Epithelial cell of proximal tubule (primary cell): ENCODE results near the gene OR5L1. TPM values are rescaled to one million over a fixed set of nuclear protein-coding genes. Genes with fewer than 3 reads are reported as not detected.

ENCODE experiments used
- DNase-seq: peaks from one replicate; pipeline ENCODE4 v3.0.0-alpha.2; 2011; ENCODE audit warnings: low read depth
- H3K4me3 ChIP-seq: 2 replicates; pipeline ENCODE4 v1.5.1; 2011; ENCODE audit warnings: low read depth, mild to moderate bottlenecking, low read length
- CTCF ChIP-seq: conservative IDR thresholded peaks from 2 replicates; pipeline ENCODE4 v1.5.1; 2012; ENCODE audit warnings: low read depth, mild to moderate bottlenecking, low read length
- total RNA-seq: library from RNA; depleted of rRNA; stranded (reverse); fragments of >200 nt; gene quantifications from 2 replicates; pipeline ENCODE4 v1.2.3, GENCODE V29; 2015

OR5L1 gene
- total RNA-seq, 1 donor from 2014 or later: not detected

GRCh38 chr11:55826919-55827318 lies 15.8 kb downstream of the OR5L1 start, which contains the start of gene OR5L2:
TSS of gene OR5L2 (plus strand) at chr11:55827219. CDS start at chr11:55827219, 0 bp downstream.
- no peak for DNase-seq
- no peak for TF ChIP-seq CTCF
- H3K4me3 ChIP-seq: no peak within 1 kb of the TSS

GRCh38 chr11:55838452-55838851 lies 27.3 kb downstream of the OR5L1 start, which contains the start of gene OR5D16:
TSS of gene OR5D16 (plus strand) at chr11:55838752. CDS start at chr11:55838752, 0 bp downstream.
- DNase-seq: no peak
- no peak for TF ChIP-seq CTCF
- no peak within 1 kb of the TSS for H3K4me3 ChIP-seq

- no peak overlapping the region for H3K4me3 ChIP-seq
- no peak for TF ChIP-seq CTCF
- no peak for DNase-seq
Observed at GRCh38 chr11:55847453-55847852, 36.3 kb downstream of the OR5L1 start.

- no peak overlapping the region for H3K4me3 ChIP-seq
- no peak for DNase-seq
- no peak for TF ChIP-seq CTCF
Observed at GRCh38 chr11:55849037-55849436, 37.9 kb downstream of the OR5L1 start.

- H3K4me3 ChIP-seq: no peak overlapping the region
- no peak for DNase-seq
- no peak for TF ChIP-seq CTCF
Observed at GRCh38 chr11:55852141-55852540, 41.0 kb downstream of the OR5L1 start.

- no peak for DNase-seq
- no peak for TF ChIP-seq CTCF
- H3K4me3 ChIP-seq: no peak overlapping the region
Observed at GRCh38 chr11:55854704-55855103, 43.5 kb downstream of the OR5L1 start.

Other genes starting within 250 kb of the OR5L1 start
- not detected in 2 replicates for gene OR4C16, start 239.2 kb upstream of the OR5L1 start, total RNA-seq
- gene OR4C11, start 203.7 kb upstream of the OR5L1 start, total RNA-seq: not detected in 2 replicates
- not detected in 2 replicates for gene OR4P4, start 176.3 kb upstream of the OR5L1 start, total RNA-seq
- gene OR4S2, start 163.0 kb upstream of the OR5L1 start, total RNA-seq: not detected in 2 replicates
- gene OR4C6, start 149.2 kb upstream of the OR5L1 start, total RNA-seq: not detected in 2 replicates
- gene OR5D13, start 37.9 kb upstream of the OR5L1 start, total RNA-seq: not detected in 2 replicates
- not detected in 2 replicates for gene OR5D14, start 15.8 kb upstream of the OR5L1 start, total RNA-seq
- gene OR5D18, start 8.3 kb downstream of the OR5L1 start, total RNA-seq: not detected in 2 replicates
- not detected in 2 replicates for gene OR5L2, start 15.9 kb downstream of the OR5L1 start, total RNA-seq
- gene OR5D16, start 27.4 kb downstream of the OR5L1 start, total RNA-seq: not detected in 2 replicates
- gene TRIM51, start 71.9 kb downstream of the OR5L1 start, total RNA-seq: not detected in 2 replicates
- gene OR5W2, start 103.2 kb downstream of the OR5L1 start, total RNA-seq: not detected in 2 replicates
- not detected in 2 replicates for gene OR5I1, start 125.0 kb downstream of the OR5L1 start, total RNA-seq
- gene OR10AG1, start 158.6 kb downstream of the OR5L1 start, total RNA-seq: not detected in 2 replicates
- not detected in 2 replicates for gene OR5F1, start 183.3 kb downstream of the OR5L1 start, total RNA-seq
- not detected in 2 replicates for gene OR5AS1, start 216.3 kb downstream of the OR5L1 start, total RNA-seq